ENCODE data around the gene SLC9C2. TPM values are rescaled to one million over a fixed set of nuclear protein-coding genes. Genes with fewer than 3 reads are reported as not detected.
A peak's percentile ranks its signal among the peaks of the same experiment; 100 is the strongest.
"Not testable (repeated sequence)": the region's sequence is repeated elsewhere in the genome, so short reads cannot be mapped to it uniquely, and the experiment has no call there.

Gene SLC9C2
- total RNA-seq, 1 experiment from 2014 or later: not detected

GRCh38 chr1:173646656-173647055, 43.8 kb upstream of the SLC9C2 start:
- no peaks in the 10 kb centered on the region for H3F3A ChIP-seq (ENCODE audit: insufficient read depth, low read depth)
- no peaks in the 10 kb centered on the region for H3K27me3 ChIP-seq (ENCODE audit: insufficient read depth, low read depth)
- no peak overlapping the region for H3K4me3 ChIP-seq
- H4K20me1 ChIP-seq (ENCODE audit: insufficient read depth): no peaks in the 10 kb centered on the region
- no peaks in the 10 kb centered on the region for H3K79me2 ChIP-seq (ENCODE audit: low read depth)
- H3K27ac ChIP-seq: no peak overlapping the region
- intact Hi-C loops (cut with micrococcal nuclease; ENCODE audit: unreplicated experiment): no loop called here
- ChIA-PET CTCF (no interaction called here), POLR2A (ENCODE audit: unreplicated experiment) (interaction anchor here (0.5 kb wide), 1 partner anchor 546 kb away, joined by 3 read pairs; no protein-coding TSS in a partner anchor)
- no TSS peak for BruUV-seq (replicated peaks)
- H3K4me2 ChIP-seq: no peak overlapping the region
- 0 out of 2 replicates have a peak overlapping the region, but pooled peaks have one; percentile 19 for H2AFZ ChIP-seq
- no peak for TF ChIP-seq EZH2 (IDR thresholded peaks at IDR 0.05; ENCODE audit: low read depth)
- no peak for TF ChIP-seq CTCF (conservative IDR thresholded peaks at IDR 0.05)
- DNase-seq: no peak
- H3K4me1 ChIP-seq (replicated peaks; ENCODE audit: insufficient read depth): peaks cover 5% of the 10 kb centered on the region; the same call in 1 of the 2 replicates
- no peaks in the 10 kb centered on the region; the same call in 1 of the 2 replicates for H3K9me3 ChIP-seq (ENCODE audit: insufficient read depth, low read depth)
- H3K9me2 ChIP-seq (ENCODE audit: insufficient read depth): no peaks in the 10 kb centered on the region
- no peaks in the 10 kb centered on the region for H3K36me3 ChIP-seq (ENCODE audit: low read depth)

GRCh38 chr1:173642450-173643139, 39.7 kb upstream of the SLC9C2 start:
- H3K4me1 ChIP-seq (replicated peaks; ENCODE audit: insufficient read depth); DNase-seq; H3K9me2 ChIP-seq (ENCODE audit: insufficient read depth); H3K36me3 ChIP-seq (ENCODE audit: low read depth); H4K20me1 ChIP-seq (ENCODE audit: insufficient read depth); H2AFZ ChIP-seq; POLR2A ChIA-PET (ENCODE audit: unreplicated experiment); intact Hi-C loops (cut with micrococcal nuclease; ENCODE audit: unreplicated experiment); CTCF ChIA-PET; H3K27me3 ChIP-seq (ENCODE audit: insufficient read depth, low read depth); H3K4me2 ChIP-seq; H3K79me2 ChIP-seq (ENCODE audit: low read depth); H3K9me3 ChIP-seq (ENCODE audit: insufficient read depth, low read depth); BruUV-seq (replicated peaks); H3K27ac ChIP-seq; H3K4me3 ChIP-seq; H3F3A ChIP-seq (ENCODE audit: insufficient read depth, low read depth): not testable (repeated sequence)

DNA sequence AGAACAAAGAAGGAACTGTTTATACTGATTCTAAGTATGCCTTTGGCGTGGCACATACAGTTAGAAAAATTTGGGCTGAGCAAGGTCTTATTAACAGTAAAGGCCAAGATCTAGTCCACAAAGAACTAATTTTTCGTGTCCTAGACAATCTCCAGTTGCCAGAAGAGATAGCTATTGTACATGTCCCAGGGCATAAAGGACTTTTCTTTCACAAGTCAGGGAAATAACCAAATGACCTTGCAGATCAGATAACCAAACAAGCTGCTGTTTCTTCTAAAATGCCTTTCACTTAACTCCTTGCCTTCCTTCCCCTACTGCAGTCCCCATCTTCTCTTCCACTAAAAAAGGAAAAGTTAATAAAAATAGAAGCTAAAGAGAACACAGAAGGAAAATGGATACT, 36.2 kb upstream of the SLC9C2 start:
- Histone ChIP-seq H3K27ac (no peak overlapping the region), H3K36me3 (ENCODE audit: low read depth) (no peaks in the 10 kb centered on the region), H3K9me2 (ENCODE audit: insufficient read depth) (no peaks in the 10 kb centered on the region), H3K4me2 (no peak overlapping the region), H3K9me3 (ENCODE audit: insufficient read depth, low read depth) (peaks cover 5% of the 10 kb centered on the region; the same call in 1 of the 2 replicates), H3K4me1 (replicated peaks; ENCODE audit: insufficient read depth) (no peaks in the 10 kb centered on the region), H4K20me1 (ENCODE audit: insufficient read depth) (no peaks in the 10 kb centered on the region), H3K79me2 (ENCODE audit: low read depth) (no peaks in the 10 kb centered on the region), H3F3A (ENCODE audit: insufficient read depth, low read depth) (no peaks in the 10 kb centered on the region), H3K4me3 (no peak overlapping the region), H3K27me3 (ENCODE audit: insufficient read depth, low read depth) (no peaks in the 10 kb centered on the region), H2AFZ (no peak overlapping the region)
- ChIA-PET POLR2A (ENCODE audit: unreplicated experiment) (interaction anchor here (0.6 kb wide), 1 partner anchor 151 kb away, joined by 3 read pairs; no protein-coding TSS in a partner anchor), CTCF (no interaction called here)
- DNase-seq: no peak
- TF ChIP-seq CTCF (conservative IDR thresholded peaks at IDR 0.05) (no peak), EZH2 (IDR thresholded peaks at IDR 0.05; ENCODE audit: low read depth) (no peak)
- BruUV-seq (replicated peaks): no TSS peak
- intact Hi-C loops (cut with micrococcal nuclease; ENCODE audit: unreplicated experiment): no loop called here
